ENCODE measurements around the gene KANSL3. TPM values are rescaled to one million over a fixed set of nuclear protein-coding genes. Genes with fewer than 3 reads are reported as not detected.

The KANSL3 gene
- total RNA-seq, 2 experiments from 2014 or later, result 47.2 to 52.4 TPM

DNA sequence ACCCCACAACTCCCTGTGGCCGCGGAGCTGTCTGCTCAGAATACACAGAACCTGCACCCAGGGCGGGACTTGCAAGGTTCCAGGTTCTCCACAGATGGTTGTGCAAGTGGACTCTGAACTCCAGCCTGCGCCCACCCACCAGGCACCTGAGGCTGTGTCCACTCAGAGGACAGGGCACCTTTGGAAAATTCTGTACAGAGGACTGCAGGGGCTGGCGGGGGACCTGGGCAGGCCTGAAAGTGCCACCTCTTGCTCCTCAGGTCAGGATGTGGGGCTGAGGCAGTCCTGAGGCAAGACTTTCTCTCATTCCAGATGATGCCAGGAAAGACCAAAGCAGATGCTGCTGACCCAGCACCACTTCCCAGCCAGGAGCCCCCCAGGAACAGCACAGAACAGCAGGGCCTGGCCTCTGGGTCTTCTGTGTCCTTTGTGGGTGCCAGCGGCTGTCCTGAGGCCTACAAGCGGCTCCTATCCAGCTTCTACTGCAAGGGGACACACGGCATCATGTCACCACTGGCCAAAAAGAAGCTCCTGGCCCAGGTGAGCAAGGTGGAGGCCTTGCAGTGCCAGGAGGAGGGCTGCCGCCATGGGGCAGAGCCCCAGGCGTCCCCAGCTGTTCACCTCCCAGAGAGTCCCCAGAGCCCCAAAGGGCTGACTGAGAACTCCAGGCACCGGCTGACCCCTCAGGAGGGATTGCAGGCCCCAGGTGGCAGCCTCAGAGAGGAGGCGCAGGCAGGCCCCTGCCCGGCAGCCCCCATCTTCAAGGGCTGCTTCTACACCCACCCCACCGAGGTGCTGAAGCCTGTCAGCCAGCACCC lies 87.1 kb downstream of the KANSL3 start:
- Mint-ChIP-seq H3K36me3 (ENCODE audit: low read depth) (peaks cover 29% of the 10 kb centered on the region), H3K4me3 (no peak overlapping the region), H3K9me3 (no peaks in the 10 kb centered on the region), H3K4me1 (peaks cover 42% of the 10 kb centered on the region), H3K27me3 (no peaks in the 10 kb centered on the region), H3K27ac (no peak overlapping the region)
- DNase-seq, result no peak
- CTCF ChIA-PET, result interaction anchor here (1.0 to 1.6 kb wide), 3 partner anchors 9 to 24 kb away, joined by 3 to 5 read pairs (median 5); no protein-coding TSS in a partner anchor
- POLR2A ChIA-PET, result interaction anchor here (0.9 kb wide), 1 partner anchor 23 kb away, joined by 3 read pairs; no protein-coding TSS in a partner anchor

DNA sequence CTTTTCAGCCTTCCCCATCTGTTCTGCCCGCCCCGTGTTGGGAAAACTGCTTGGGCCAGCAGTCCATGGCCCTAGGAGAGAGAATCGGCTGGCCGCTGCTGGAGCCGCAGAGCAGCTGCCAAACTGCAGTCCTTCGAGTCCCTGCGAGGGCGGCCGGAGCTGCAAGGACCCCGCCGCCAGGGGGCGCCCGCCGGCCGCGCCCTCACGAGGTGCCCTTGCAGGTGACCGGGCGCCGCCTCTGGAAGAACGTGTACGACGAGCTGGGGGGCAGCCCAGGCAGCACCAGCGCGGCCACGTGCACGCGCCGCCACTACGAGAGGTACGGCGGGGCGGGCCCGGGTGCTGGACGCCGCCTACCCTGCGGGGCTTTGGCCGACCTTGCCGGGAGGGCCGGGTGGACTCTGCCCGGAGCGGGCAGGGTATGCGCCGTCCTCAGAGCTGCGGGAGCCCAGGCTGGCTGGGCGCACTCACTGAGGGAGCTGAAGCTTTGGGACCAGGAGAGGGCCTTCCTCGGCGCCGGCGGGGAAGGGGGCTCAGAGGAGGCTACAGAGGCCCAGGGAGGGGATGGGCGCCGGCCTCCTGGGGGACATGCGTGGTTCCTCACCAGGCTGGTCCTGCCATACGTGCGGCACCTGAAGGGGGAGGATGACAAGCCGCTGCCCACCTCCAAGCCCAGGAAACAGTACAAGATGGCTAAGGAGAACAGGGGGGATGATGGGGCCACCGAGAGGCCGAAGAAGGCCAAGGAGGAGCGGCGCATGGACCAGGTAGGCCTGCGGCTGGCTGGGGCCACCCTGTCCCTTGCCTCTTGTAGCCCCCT lies 87.9 kb downstream of the KANSL3 start:
- Mint-ChIP-seq H3K4me3 (no peak overlapping the region), H3K4me1 (peaks cover 50% of the 10 kb centered on the region), H3K36me3 (ENCODE audit: low read depth) (peaks cover 36% of the 10 kb centered on the region), H3K27ac (no peak overlapping the region), H3K27me3 (no peaks in the 10 kb centered on the region), H3K9me3 (no peaks in the 10 kb centered on the region)
- CTCF ChIA-PET, result interaction anchor here (1.0 to 1.5 kb wide), 3 partner anchors 10 to 23 kb away, joined by 3 to 5 read pairs (median 4); no protein-coding TSS in a partner anchor
- no peak for DNase-seq
- POLR2A ChIA-PET, result interaction anchor here (0.9 kb wide), 1 partner anchor 23 kb away, joined by 3 read pairs; no protein-coding TSS in a partner anchor

DNA sequence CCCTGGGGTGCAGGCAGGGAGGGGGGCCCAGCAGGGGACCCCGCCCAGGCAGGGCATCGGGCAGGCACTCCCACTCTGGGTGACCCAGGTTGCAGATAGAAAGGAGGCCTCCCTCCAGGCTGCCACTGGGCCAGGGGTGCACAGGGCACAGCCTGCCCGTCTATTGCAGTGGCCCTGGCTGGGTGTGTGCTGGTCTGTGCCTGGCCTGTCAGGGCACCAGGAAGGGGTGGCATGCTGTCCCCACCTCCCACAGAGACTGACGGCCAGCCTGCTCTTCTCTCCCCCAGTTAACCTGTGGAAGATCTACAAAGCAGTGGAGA lies 88.7 kb downstream of the KANSL3 start:
- Mint-ChIP-seq H3K9me3 (no peaks in the 10 kb centered on the region), H3K4me3 (no peak overlapping the region), H3K27ac (no peak overlapping the region), H3K27me3 (no peaks in the 10 kb centered on the region), H3K36me3 (ENCODE audit: low read depth) (peaks cover 41% of the 10 kb centered on the region), H3K4me1 (peaks cover 51% of the 10 kb centered on the region)
- ChIA-PET POLR2A (no interaction called here), CTCF (interaction anchor here (0.5 to 1.5 kb wide), 3 partner anchors 10 to 18 kb away, joined by 3 to 5 read pairs (median 4); no protein-coding TSS in a partner anchor)
- DNase-seq, result no peak

DNA sequence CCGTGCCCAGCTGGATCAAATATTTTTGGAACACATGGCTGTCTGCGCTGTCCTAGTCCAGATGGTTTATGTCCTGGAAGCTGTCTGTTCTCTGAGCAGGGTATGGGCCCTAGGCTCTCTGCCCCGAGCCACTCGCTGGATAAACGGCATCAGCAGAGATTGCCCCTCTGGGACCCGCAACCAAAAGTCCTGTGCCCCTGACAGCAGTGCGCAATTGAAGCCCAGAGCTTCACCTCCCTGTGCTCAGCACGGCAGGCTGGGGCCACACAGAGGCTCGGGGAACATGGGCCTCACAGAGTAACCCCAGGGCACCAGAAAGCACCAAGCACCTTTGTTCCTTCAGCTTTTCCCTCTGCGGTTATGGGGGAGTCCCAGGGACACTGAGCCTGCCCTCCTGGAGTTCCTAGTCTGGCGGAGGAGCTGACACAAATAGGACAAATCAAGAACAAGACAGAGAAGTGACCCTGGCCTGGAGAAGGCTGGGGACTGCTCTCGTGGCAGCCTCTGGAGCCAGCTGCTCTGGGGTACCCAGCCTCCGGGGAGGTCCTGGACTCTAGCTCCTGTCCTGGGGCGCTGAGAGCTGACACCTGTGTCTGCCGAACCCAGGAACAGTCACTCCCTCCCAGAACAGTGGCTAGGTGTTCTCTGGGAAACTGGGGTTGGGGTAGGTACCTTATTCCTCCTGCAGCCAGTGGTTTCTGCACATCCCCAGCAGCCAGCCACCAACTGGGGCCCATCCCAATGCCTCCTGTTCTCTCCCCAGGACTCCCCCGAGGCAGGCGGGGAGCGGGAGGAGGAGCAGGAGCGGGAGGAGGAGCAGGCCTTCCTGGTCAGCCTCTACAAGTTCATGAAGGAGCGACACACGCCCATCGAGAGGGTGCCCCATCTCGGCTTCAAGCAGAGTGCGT lies 89.3 kb downstream of the KANSL3 start:
- POLR2A ChIA-PET, result no interaction called here
- CTCF ChIA-PET, result interaction anchor here (0.5 to 2.2 kb wide), 7 partner anchors 10 to 144 kb away, joined by 3 to 7 read pairs (median 4); no protein-coding TSS in a partner anchor
- Mint-ChIP-seq H3K27me3 (no peaks in the 10 kb centered on the region), H3K4me3 (no peak overlapping the region), H3K36me3 (ENCODE audit: low read depth) (peaks cover 47% of the 10 kb centered on the region), H3K4me1 (peaks cover 51% of the 10 kb centered on the region), H3K9me3 (no peaks in the 10 kb centered on the region), H3K27ac (no peak overlapping the region)
- DNase-seq, result no peak

DNA sequence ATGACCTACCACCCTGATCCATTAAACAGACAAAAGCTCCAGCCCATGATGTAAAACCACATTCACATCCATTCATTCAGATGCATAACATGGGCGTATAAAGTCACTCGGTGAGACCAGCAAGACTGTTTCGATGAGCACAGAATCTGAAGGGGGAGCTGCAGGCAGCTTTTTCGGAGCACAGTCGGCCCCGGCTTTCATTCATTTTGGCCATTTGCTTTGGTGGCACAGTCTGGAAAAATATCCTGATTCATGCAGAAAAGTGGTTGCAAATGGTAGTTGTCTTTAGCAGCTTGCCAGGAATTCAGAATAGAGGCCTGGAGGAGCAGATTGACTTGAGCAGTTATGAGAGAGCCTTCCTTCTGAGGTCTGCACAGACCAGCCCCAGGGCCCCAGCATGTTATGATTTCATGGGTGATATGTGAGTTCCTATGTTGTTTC lies 90.4 kb downstream of the KANSL3 start:
- Mint-ChIP-seq H3K4me1 (peaks cover 53% of the 10 kb centered on the region), H3K27ac (peak overlapping the region; percentile 58), H3K9me3 (no peaks in the 10 kb centered on the region), H3K27me3 (no peaks in the 10 kb centered on the region), H3K4me3 (no peak overlapping the region), H3K36me3 (ENCODE audit: low read depth) (peaks cover 51% of the 10 kb centered on the region)
- ChIA-PET CTCF (interaction anchor here (0.6 to 2.2 kb wide), 8 partner anchors 9 to 435 kb away, joined by 3 to 7 read pairs (median 4); no protein-coding TSS in a partner anchor), POLR2A (no interaction called here)
- no peak for DNase-seq

DNA sequence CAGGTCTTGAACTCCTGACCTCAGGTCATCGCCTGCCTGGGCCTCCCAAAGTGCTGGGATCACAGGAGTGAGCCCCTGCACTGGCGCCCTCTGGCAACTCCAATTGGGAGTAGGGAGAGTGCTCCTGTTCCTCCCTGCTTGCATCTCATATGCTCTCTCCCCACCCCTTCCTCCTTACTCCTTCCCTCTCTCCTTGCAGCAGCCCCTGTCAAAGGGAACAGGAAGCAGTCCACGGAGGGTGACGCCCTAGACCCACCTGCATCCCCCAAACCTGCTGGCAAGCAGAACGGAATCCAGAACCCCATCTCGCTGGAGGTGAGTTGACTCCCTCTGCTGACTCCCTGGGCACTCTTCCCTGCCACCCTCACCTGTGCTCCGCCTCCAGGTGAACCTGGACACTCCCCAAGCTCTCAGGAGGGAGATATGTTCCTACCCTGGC lies 90.9 kb downstream of the KANSL3 start:
- peaks cover 54% of the 10 kb centered on the region for H3K4me1 Mint-ChIP-seq
- no peak for DNase-seq
- POLR2A ChIA-PET, result no interaction called here
- CTCF ChIA-PET, result interaction anchor here (0.5 to 2.2 kb wide), 4 partner anchors 9 to 435 kb away, joined by 3 to 7 read pairs (median 4); no protein-coding TSS in a partner anchor
- H3K27ac Mint-ChIP-seq, result peak overlapping the region; percentile 58
- no peak overlapping the region for H3K4me3 Mint-ChIP-seq
- H3K9me3 Mint-ChIP-seq, result no peaks in the 10 kb centered on the region
- H3K27me3 Mint-ChIP-seq, result no peaks in the 10 kb centered on the region
- H3K36me3 Mint-ChIP-seq (ENCODE audit: low read depth), result peaks cover 54% of the 10 kb centered on the region

DNA sequence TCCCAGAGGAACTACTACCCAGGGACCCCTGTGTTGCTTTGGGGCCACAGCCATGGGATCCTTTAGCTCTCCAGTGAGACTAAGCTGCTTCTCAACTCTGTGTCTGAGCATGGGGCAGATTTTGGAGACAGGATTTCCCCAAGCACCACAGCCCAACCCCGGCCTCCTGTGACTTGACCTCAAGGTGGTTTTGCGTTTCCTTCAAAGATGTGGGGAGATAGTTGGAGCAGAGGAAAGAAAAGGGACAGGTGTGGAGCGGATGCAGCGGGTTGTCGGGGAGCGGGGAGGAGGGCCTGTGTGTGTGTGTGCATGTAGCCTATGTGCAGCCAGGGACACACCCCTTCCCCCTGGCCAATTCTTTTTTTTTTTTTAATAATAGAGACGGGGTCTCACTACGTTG lies 91.3 kb downstream of the KANSL3 start:
- ChIA-PET POLR2A (no interaction called here), CTCF (interaction anchor here (0.5 to 2.2 kb wide), 3 partner anchors 8 to 314 kb away, joined by 3 to 7 read pairs (median 4); no protein-coding TSS in a partner anchor)
- peaks cover 54% of the 10 kb centered on the region for H3K36me3 Mint-ChIP-seq (ENCODE audit: low read depth)
- peak; percentile 37 for DNase-seq
- H3K27me3 Mint-ChIP-seq, result no peaks in the 10 kb centered on the region
- H3K9me3 Mint-ChIP-seq, result no peaks in the 10 kb centered on the region
- H3K4me3 Mint-ChIP-seq, result peak overlapping the region; percentile 12
- peak overlapping the region; percentile 52 for H3K27ac Mint-ChIP-seq
- peaks cover 55% of the 10 kb centered on the region for H3K4me1 Mint-ChIP-seq

DNA sequence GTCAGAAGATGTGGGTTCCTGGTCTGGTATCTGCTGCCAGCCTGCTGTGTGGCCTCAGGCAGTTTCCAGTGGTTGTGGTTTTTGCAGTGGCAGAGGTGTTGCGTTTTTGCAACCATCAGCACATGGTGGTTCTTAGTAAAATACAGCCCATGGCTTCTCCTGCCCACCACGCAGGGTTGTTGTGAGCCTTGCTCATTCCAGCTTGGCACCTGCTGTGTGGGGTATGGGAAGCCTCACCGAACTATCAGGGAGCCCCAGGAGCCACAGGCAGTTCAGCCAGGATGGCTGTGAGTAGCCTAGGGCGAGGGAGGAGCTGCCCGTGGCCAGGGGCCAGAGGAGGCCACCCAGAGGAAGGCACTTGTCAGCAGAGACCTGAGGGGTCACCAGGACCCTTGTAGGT lies 91.8 kb downstream of the KANSL3 start:
- peaks cover 59% of the 10 kb centered on the region for H3K36me3 Mint-ChIP-seq (ENCODE audit: low read depth)
- H3K9me3 Mint-ChIP-seq, result no peaks in the 10 kb centered on the region
- H3K27ac Mint-ChIP-seq, result peak overlapping the region; percentile 52
- ChIA-PET POLR2A (no interaction called here), CTCF (interaction anchor here (1.4 kb wide), 1 partner anchor 8 kb away, joined by 4 read pairs; no protein-coding TSS in a partner anchor)
- no peak for DNase-seq
- peaks cover 58% of the 10 kb centered on the region for H3K4me1 Mint-ChIP-seq
- peak overlapping the region; percentile 2 for H3K4me3 Mint-ChIP-seq
- no peaks in the 10 kb centered on the region for H3K27me3 Mint-ChIP-seq

Other genes starting within 250 kb of the KANSL3 start
- gene NEURL3, start 133.0 kb downstream of the KANSL3 start, total RNA-seq, result under 1 TPM; 0.22 to 0.27 TPM
- 10 to 100 TPM; 47.2 to 50.5 TPM for gene ARID5A, start 101.6 kb downstream of the KANSL3 start, total RNA-seq
- not detected for gene FER1L5, start 4.5 kb upstream of the KANSL3 start, total RNA-seq
- gene LMAN2L, start 101.8 kb upstream of the KANSL3 start, total RNA-seq, result 1 to 10 TPM; 7.5 to 8.0 TPM
- 1 to 10 TPM; 8.2 to 8.3 TPM for gene CNNM4, start 122.6 kb upstream of the KANSL3 start, total RNA-seq
- 10 to 100 TPM; 31.4 to 41.5 TPM for gene CNNM3, start 178.0 kb upstream of the KANSL3 start, total RNA-seq
- 10 to 100 TPM; 17.0 to 17.3 TPM for gene ANKRD23, start 205.7 kb upstream of the KANSL3 start, total RNA-seq
- 10 to 100 TPM; 32.8 to 35.8 TPM for gene ANKRD39, start 219.7 kb upstream of the KANSL3 start, total RNA-seq
- 10 to 100 TPM; 25.5 to 35.4 TPM for gene SEMA4C, start 231.8 kb upstream of the KANSL3 start, total RNA-seq

Data from activated CD4-positive, alpha-beta T cell treated with anti-CD3 and anti-CD28 coated beads, Interleukin-2, amount 10 ng/mL, durations not matched to agents 7 days and 5 days (primary cell).